Keratinocyte (primary cell): ENCODE measurements around the gene DOCK11. TPM values are rescaled to one million over a fixed set of nuclear protein-coding genes. Genes with fewer than 3 reads are reported as not detected.

Source experiments
- DNase-seq: peaks from one replicate; pipeline ENCODE4 v3.0.0-alpha.2; 2011; ENCODE audit warnings: low read depth, missing footprints, low spot score
- FAIRE-seq: peaks from 2 replicates; lab custom pipeline; 2011; peaks lifted over from hg19 to GRCh38; lab: Jason Lieb, UNC
- H2AFZ ChIP-seq: 2 replicates; pipeline ENCODE4 v1.6.0; 2012; ENCODE audit warnings: low read length, control low read depth, inconsistent platforms; ENCODE audit not compliant: control insufficient read depth
- H3K27ac ChIP-seq: 2 replicates; pipeline ENCODE4 v1.5.1; 2011; ENCODE audit warnings: low read length; ENCODE audit not compliant: control insufficient read depth, insufficient read depth
- H3K27me3 ChIP-seq: 3 replicates; pipeline ENCODE4 v1.6.0; 2011; ENCODE audit warnings: low read length; ENCODE audit not compliant: control insufficient read depth, insufficient read depth; ENCODE audit errors: extremely low read depth
- H3K36me3 ChIP-seq, 2 experiments: 2 replicates in 1 of 2; 3 replicates in 1 of 2; pipeline ENCODE4 v1.5.1; 2011; ENCODE audit warnings: low read length in 2 of 2, mild to moderate bottlenecking in 1 of 2; ENCODE audit not compliant: control insufficient read depth in 2 of 2, insufficient read depth in 2 of 2; ENCODE audit errors: extremely low read depth in 1 of 2
- H3K4me1 ChIP-seq: 3 replicates; pipeline ENCODE4 v1.5.1; 2011; ENCODE audit warnings: low read length; ENCODE audit not compliant: control insufficient read depth, insufficient read depth; ENCODE audit errors: extremely low read depth
- H3K4me2 ChIP-seq: 3 replicates; pipeline ENCODE4 v1.6.0; 2011; ENCODE audit warnings: low read depth, low read length; ENCODE audit not compliant: control insufficient read depth, insufficient read depth; ENCODE audit errors: extremely low read depth
- H3K4me3 ChIP-seq, 3 experiments: fragments of 200-600 bp in 1 of 3; sonication (generic) in 1 of 3; 2 replicates in 2 of 3; 3 replicates in 1 of 3; pipeline ENCODE4 v1.5.1; 2011 to 2016; ENCODE audit warnings: low read length in 3 of 3, mild to moderate bottlenecking in 3 of 3, control low read depth in 2 of 3, inconsistent platforms in 1 of 3, low read depth in 1 of 3, mixed read lengths in 1 of 3, mixed run types in 1 of 3, moderate library complexity in 1 of 3; ENCODE audit not compliant: control insufficient read depth in 2 of 3, insufficient read depth in 2 of 3; ENCODE audit errors: extremely low read depth in 1 of 3
- H3K79me2 ChIP-seq: 2 replicates; pipeline ENCODE4 v1.6.0; 2012; ENCODE audit warnings: low read length; ENCODE audit not compliant: control insufficient read depth, insufficient read depth
- H3K9ac ChIP-seq: 3 replicates; pipeline ENCODE4 v1.6.0; 2011; ENCODE audit warnings: low read length; ENCODE audit not compliant: control insufficient read depth, insufficient read depth; ENCODE audit errors: extremely low read depth
- H3K9me1 ChIP-seq: 3 replicates; pipeline ENCODE4 v1.6.0; 2011; ENCODE audit warnings: low read length; ENCODE audit not compliant: control insufficient read depth, insufficient read depth; ENCODE audit errors: extremely low read depth
- H3K9me3 ChIP-seq: 2 replicates; pipeline ENCODE4 v1.5.1; 2012; ENCODE audit warnings: low read depth, low read length; ENCODE audit not compliant: control insufficient read depth
- H4K20me1 ChIP-seq: 3 replicates; pipeline ENCODE4 v1.6.0; 2011; ENCODE audit warnings: low read length; ENCODE audit not compliant: control insufficient read depth, insufficient read depth; ENCODE audit errors: extremely low read depth
- CTCF ChIP-seq, 3 experiments: IDR thresholded peaks in 1 of 3; conservative IDR thresholded peaks in 1 of 3; optimal IDR thresholded peaks in 1 of 3; 2 replicates in 2 of 3; 3 replicates in 1 of 3; pipeline versions ENCODE3 to v1.5.1; 2011; ENCODE audit warnings: low read length in 3 of 3, mild to moderate bottlenecking in 3 of 3, moderate library complexity in 2 of 3, control low read depth in 1 of 3, inconsistent platforms in 1 of 3; ENCODE audit not compliant: insufficient read depth in 2 of 3; ENCODE audit errors: extremely low read depth in 1 of 3
- EZH2 ChIP-seq: IDR thresholded peaks from one replicate; pipeline ENCODE4 v1.6.1; 2012; ENCODE audit warnings: inconsistent platforms, mild to moderate bottlenecking, low read length, moderate library complexity
- dilution Hi-C: fragments of 300-500 bp; cut with MboI; formaldehyde crosslinking; loops from one replicate; pipeline ENCODE4 v1.7.0; 2020; ENCODE audit warnings: low sequenced_read_pairs; ENCODE audit not compliant: extremely low pct_ligation_motif_present
- polyA plus RNA-seq, 5 experiments: library from polyadenylated mRNA; depleted of rRNA in 3 of 5; stranded (reverse) in 3 of 5; stranded (forward) in 1 of 5; unstranded in 1 of 5; fragments of >200 nt; gene quantifications; 1 replicate in 1 of 5; 2 replicates in 3 of 5; 3 replicates in 1 of 5; pipeline versions ENCODE4 v1.2.1 to v1.2.3, GENCODE V29; 2011 to 2012; ENCODE audit warnings: missing spikeins in 2 of 5, low read depth in 1 of 5, low replicate concordance in 1 of 5

The DOCK11 gene
- polyA plus RNA-seq, 1 donor (not counting 4 experiments of a cell fraction or from before 2014, with no cell fraction given): 4.6 TPM

GRCh38 chrX:118627084-118627758 lies 131.6 kb downstream of the DOCK11 start:
- Histone ChIP-seq H3K4me2 (no peak overlapping the region), H3K4me1 (no peaks in the 10 kb centered on the region), H4K20me1 (no peaks in the 10 kb centered on the region), H2AFZ (no peak overlapping the region), H3K27me3 (no peaks in the 10 kb centered on the region), H3K79me2 (no peaks in the 10 kb centered on the region), H3K4me3 (no peak overlapping the region), H3K9me3 (no peaks in the 10 kb centered on the region), H3K9me1 (no peaks in the 10 kb centered on the region), H3K27ac (no peak overlapping the region), H3K9ac (no peak overlapping the region), H3K36me3 (no peaks in the 10 kb centered on the region)
- FAIRE-seq: no peak
- DNase-seq: no peak
- no peak for TF ChIP-seq EZH2
- TF ChIP-seq CTCF (optimal IDR thresholded peaks at IDR 0.05 in 1 of 3, IDR thresholded peaks at IDR 0.05 in 1 of 3, conservative IDR thresholded peaks at IDR 0.05 in 1 of 3; ENCODE audit: extremely low read depth in 1 of 3, insufficient read depth in 2 of 3, low read length in 3 of 3): peak; percentile 50 to 53 (median 50)
- dilution Hi-C loops: loop anchor here (25.0 kb wide), 1 partner anchor 185 kb away; the partner anchor contains the start of gene ZCCHC12

- no peak overlapping the region for H3K4me2 ChIP-seq
- FAIRE-seq (no peak), DNase-seq (no peak)
- H3K4me1 ChIP-seq: no peaks in the 10 kb centered on the region
- no peaks in the 10 kb centered on the region for H3K79me2 ChIP-seq
- no peak overlapping the region for H3K9ac ChIP-seq
- no peak overlapping the region for H3K4me3 ChIP-seq
- H3K27me3 ChIP-seq: no peaks in the 10 kb centered on the region
- TF ChIP-seq CTCF (optimal IDR thresholded peaks at IDR 0.05 in 1 of 3, IDR thresholded peaks at IDR 0.05 in 1 of 3, conservative IDR thresholded peaks at IDR 0.05 in 1 of 3; ENCODE audit: extremely low read depth in 1 of 3, insufficient read depth in 2 of 3, low read length in 3 of 3) (no peak), EZH2 (no peak)
- no peak overlapping the region for H2AFZ ChIP-seq
- dilution Hi-C loops: loop anchor here (25.0 kb wide), 1 partner anchor 181 kb away; the partner anchor contains the start of gene ZCCHC12
- no peaks in the 10 kb centered on the region for H3K36me3 ChIP-seq
- H3K9me3 ChIP-seq: no peaks in the 10 kb centered on the region
- no peak overlapping the region for H3K27ac ChIP-seq
- H4K20me1 ChIP-seq: no peaks in the 10 kb centered on the region
- no peaks in the 10 kb centered on the region for H3K9me1 ChIP-seq
These were observed 135.2 kb downstream of the DOCK11 start for GRCh38 chrX:118630848-118631247.
